K562 (cell line): ENCODE measurements around the gene ZNF391. TPM values are rescaled to one million over a fixed set of nuclear protein-coding genes. Genes with fewer than 3 reads are reported as not detected.
"Not testable (repeated sequence)": the region's sequence is repeated elsewhere in the genome, so short reads cannot be mapped to it uniquely, and the experiment has no call there.

Experiments used
- ATAC-seq: fragments of 200-7000 bp; cut with Tn5 transposase; 3 replicates; pipeline ENCODE4 v1.9.1; 2020; ENCODE audit warnings: moderate library complexity
- BruUV-seq: library from RNA; stranded (reverse); fragments of 400-500 nt; replicated peaks from 2 replicates; lab custom pipeline; 2021; lab: Mats Ljungman, UMichigan
- CTCF ChIA-PET: fragments of 300-600 bp; formaldehyde crosslinking; extraction: SDS; loops from one replicate; lab custom pipeline; 2021; ENCODE audit warnings: low intra/inter-chr PET ratio; lab: Yijun Ruan, JAX
- POLR2A ChIA-PET: fragments of 300-600, 350-650 bp; sonication (Branson Sonifier 250); formaldehyde crosslinking; extraction: SDS; loops from one replicate; lab custom pipeline; 2021; ENCODE audit warnings: antibody characterized with exemption, inconsistent platforms; lab: Yijun Ruan, JAX
- DNase-seq, 4 experiments: peaks; one replicate each; pipeline versions ENCODE4 v3.0.0 to v3.0.0-alpha.2; 2011 to 2018; ENCODE audit warnings: low spot score in 3 of 4, mixed read lengths in 3 of 4; ENCODE audit errors: extremely low read depth in 1 of 4
- FAIRE-seq: peaks from 2 replicates; lab custom pipeline; 2011; peaks lifted over from hg19 to GRCh38; lab: Jason Lieb, UNC
- H2AFZ ChIP-seq: 2 replicates; pipeline ENCODE4 v1.6.0; 2011; ENCODE audit warnings: low read depth, low read length, control low read depth, inconsistent platforms
- H3K27ac ChIP-seq: fragments of 200-600 bp; 3 replicates; pipeline ENCODE4 v1.8.0; 2011; ENCODE audit warnings: low read depth, mild to moderate bottlenecking, control low read depth, inconsistent platforms, low read length, moderate library complexity, mixed read lengths; ENCODE audit errors: extremely low read depth
- H3K27me3 ChIP-seq, 2 experiments: fragments of 300-600 bp in 1 of 2; 2 replicates in 1 of 2; 3 replicates in 1 of 2; pipeline versions ENCODE4 v1.6.0 to v1.8.0; 2011; ENCODE audit warnings: inconsistent platforms in 2 of 2, low read length in 2 of 2, mild to moderate bottlenecking in 1 of 2, mixed read lengths in 1 of 2, moderate library complexity in 1 of 2; ENCODE audit not compliant: control insufficient read depth in 2 of 2, insufficient read depth in 2 of 2
- H3K36me3 ChIP-seq: fragments of 300-600 bp; 3 replicates; pipeline ENCODE4 v1.8.0; 2011; ENCODE audit warnings: mild to moderate bottlenecking, low read length, inconsistent platforms; ENCODE audit not compliant: control insufficient read depth, insufficient read depth
- H3K4me1 ChIP-seq, 2 experiments: fragments of 200-600 bp in 1 of 2; replicated peaks in 1 of 2; 2 replicates in 1 of 2; 3 replicates in 1 of 2; pipeline versions ENCODE4 v1.5.1 to v1.8.0; 2011; ENCODE audit warnings: inconsistent platforms in 2 of 2, low read length in 2 of 2, mild to moderate bottlenecking in 1 of 2, mixed read lengths in 1 of 2, moderate library complexity in 1 of 2; ENCODE audit not compliant: control insufficient read depth in 2 of 2, insufficient read depth in 2 of 2
- H3K4me2 ChIP-seq: 2 replicates; pipeline ENCODE4 v1.6.1; 2011; ENCODE audit warnings: low read length, control low read depth, inconsistent platforms, mixed read lengths; ENCODE audit not compliant: insufficient read depth
- H3K4me3 ChIP-seq: fragments of 200-600 bp; sonication (generic), shearing (Covaris generic); 2 replicates; pipeline ENCODE4 v1.5.1; 2016; ENCODE audit warnings: control low read depth, inconsistent platforms
- H3K79me2 ChIP-seq: fragments of 200-600 bp; 3 replicates; pipeline ENCODE4 v1.8.0; 2011; ENCODE audit warnings: low read length, inconsistent platforms; ENCODE audit not compliant: control insufficient read depth, insufficient read depth
- H3K9ac ChIP-seq, 2 experiments: 2 replicates each; pipeline versions ENCODE4 v1.6.0 to v1.6.1; 2011; ENCODE audit warnings: low read depth in 2 of 2, low read length in 2 of 2, control low read depth in 1 of 2, inconsistent platforms in 1 of 2, mild to moderate bottlenecking in 1 of 2, mixed read lengths in 1 of 2; ENCODE audit not compliant: insufficient read depth in 1 of 2
- H3K9me1 ChIP-seq: one replicate; pipeline ENCODE4 v1.6.0; 2011; ENCODE audit warnings: inconsistent platforms, mild to moderate bottlenecking, low read length, moderate library complexity; ENCODE audit not compliant: control insufficient read depth, insufficient read depth
- H3K9me3 ChIP-seq: replicated peaks from 2 replicates; pipeline ENCODE4 v1.5.1; 2011; ENCODE audit warnings: low read depth, low read length, inconsistent platforms; ENCODE audit not compliant: control insufficient read depth, insufficient read depth
- H4K20me1 ChIP-seq: replicated peaks from 2 replicates; pipeline ENCODE4 v1.6.1; 2011; ENCODE audit warnings: low read length, inconsistent platforms, mixed read lengths; ENCODE audit not compliant: control insufficient read depth, insufficient read depth
- CBFA2T2 ChIP-seq: fragments of 450-650 bp; conservative IDR thresholded peaks from 2 replicates; pipeline ENCODE4 v1.6.1; 2017; ENCODE audit warnings: mild to moderate bottlenecking
- TAF1 ChIP-seq: IDR thresholded peaks from 2 replicates; pipeline ENCODE4 v1.6.1; 2011; ENCODE audit warnings: mild to moderate bottlenecking, low read length, moderate library complexity; ENCODE audit not compliant: insufficient read depth, control insufficient read depth, severe bottlenecking; ENCODE audit errors: extremely low read depth
- WGBS: fragments of 100-300 bp; shearing (Covaris generic); methylation state at CpG from one replicate; pipeline ENCODE4 v1.1.6; 2016; ENCODE audit warnings: low coverage, mixed read lengths; ENCODE audit not compliant: insufficient coverage; ENCODE audit errors: missing lambda C conversion rate; 5-methylcytosine and 5-hydroxymethylcytosine counted together
- in situ Hi-C: fragments of 300-500 bp; cut with MboI; formaldehyde crosslinking; loops from 4 replicates; pipeline ENCODE4 v1.15.0; 2018; ENCODE audit warnings: inconsistent platforms, mixed read lengths
- intact Hi-C: fragments of 100-400 bp; cut with micrococcal nuclease; formaldehyde crosslinking; loops from 2 replicates; pipeline ENCODE4 v1.14.2; 2022
- polyA plus RNA-seq, 8 experiments: library from polyadenylated mRNA; depleted of rRNA in 4 of 8; stranded (reverse) in 5 of 8; unstranded in 3 of 8; fragments of >200 nt; fragmentation: Nextera tagmentation in 2 of 8; fragmentation: Illumina TruSeq in 1 of 8; extraction: Ambion mirVana in 2 of 8; extraction: Trizol in 1 of 8; gene quantifications; 2 replicates each; pipeline versions ENCODE4 v1.2.1 to v1.2.3, GENCODE V29; 2011 to 2014; ENCODE audit warnings: inconsistent platforms in 1 of 8, missing spikeins in 1 of 8
- total RNA-seq, 7 experiments: library from RNA; depleted of rRNA in 6 of 7; stranded (reverse); fragments of >200 nt in 6 of 7; fragmentation: Illumina TruSeq in 2 of 7; extraction: Trizol in 2 of 7; gene quantifications; 2 replicates each; pipeline versions ENCODE4 v1.2.1 to v1.2.3, GENCODE V29; 2011 to 2021; ENCODE audit warnings: low replicate concordance in 1 of 7
- TF ChIP-seq, protein P1 (sequence below), 2 experiments: fragments of 450-650 bp; IDR thresholded peaks; 2 replicates each; pipeline ENCODE4 v1.6.1; 2016; ENCODE audit warnings: mild to moderate bottlenecking in 2 of 2, borderline replicate concordance in 1 of 2, low read depth in 1 of 2, moderate library complexity in 1 of 2

The ZNF391 gene
- total and polyA plus RNA-seq, 9 of the 15 experiments (the other 6 are each of a cell fraction or from before 2014, with no cell fraction given): 2.3 to 10.1 (median 5.8) TPM

DNA sequence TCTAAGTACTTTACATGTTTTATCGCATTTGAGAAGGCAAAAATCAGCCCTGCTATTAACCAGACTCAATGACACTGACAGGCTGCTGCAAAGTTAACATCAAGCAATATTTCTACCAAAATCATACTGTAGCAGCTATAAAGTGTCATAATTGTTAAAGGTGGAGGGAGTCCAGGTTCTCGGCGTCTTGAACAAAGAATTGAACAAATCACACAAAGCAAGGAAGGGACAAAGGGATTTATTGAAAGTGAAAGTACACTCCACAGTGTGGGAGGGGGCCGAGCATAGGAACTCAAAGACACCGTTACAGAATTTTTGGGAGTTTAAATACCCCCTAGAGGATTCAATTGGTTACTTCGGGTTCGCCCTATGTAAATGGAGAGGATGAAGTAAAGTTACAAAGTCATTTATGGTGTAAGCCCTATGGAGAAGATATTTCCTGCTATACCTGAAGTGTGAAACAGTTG is 12.9 kb upstream of the ZNF391 start (continued):
- TF ChIP-seq, protein P1, sequence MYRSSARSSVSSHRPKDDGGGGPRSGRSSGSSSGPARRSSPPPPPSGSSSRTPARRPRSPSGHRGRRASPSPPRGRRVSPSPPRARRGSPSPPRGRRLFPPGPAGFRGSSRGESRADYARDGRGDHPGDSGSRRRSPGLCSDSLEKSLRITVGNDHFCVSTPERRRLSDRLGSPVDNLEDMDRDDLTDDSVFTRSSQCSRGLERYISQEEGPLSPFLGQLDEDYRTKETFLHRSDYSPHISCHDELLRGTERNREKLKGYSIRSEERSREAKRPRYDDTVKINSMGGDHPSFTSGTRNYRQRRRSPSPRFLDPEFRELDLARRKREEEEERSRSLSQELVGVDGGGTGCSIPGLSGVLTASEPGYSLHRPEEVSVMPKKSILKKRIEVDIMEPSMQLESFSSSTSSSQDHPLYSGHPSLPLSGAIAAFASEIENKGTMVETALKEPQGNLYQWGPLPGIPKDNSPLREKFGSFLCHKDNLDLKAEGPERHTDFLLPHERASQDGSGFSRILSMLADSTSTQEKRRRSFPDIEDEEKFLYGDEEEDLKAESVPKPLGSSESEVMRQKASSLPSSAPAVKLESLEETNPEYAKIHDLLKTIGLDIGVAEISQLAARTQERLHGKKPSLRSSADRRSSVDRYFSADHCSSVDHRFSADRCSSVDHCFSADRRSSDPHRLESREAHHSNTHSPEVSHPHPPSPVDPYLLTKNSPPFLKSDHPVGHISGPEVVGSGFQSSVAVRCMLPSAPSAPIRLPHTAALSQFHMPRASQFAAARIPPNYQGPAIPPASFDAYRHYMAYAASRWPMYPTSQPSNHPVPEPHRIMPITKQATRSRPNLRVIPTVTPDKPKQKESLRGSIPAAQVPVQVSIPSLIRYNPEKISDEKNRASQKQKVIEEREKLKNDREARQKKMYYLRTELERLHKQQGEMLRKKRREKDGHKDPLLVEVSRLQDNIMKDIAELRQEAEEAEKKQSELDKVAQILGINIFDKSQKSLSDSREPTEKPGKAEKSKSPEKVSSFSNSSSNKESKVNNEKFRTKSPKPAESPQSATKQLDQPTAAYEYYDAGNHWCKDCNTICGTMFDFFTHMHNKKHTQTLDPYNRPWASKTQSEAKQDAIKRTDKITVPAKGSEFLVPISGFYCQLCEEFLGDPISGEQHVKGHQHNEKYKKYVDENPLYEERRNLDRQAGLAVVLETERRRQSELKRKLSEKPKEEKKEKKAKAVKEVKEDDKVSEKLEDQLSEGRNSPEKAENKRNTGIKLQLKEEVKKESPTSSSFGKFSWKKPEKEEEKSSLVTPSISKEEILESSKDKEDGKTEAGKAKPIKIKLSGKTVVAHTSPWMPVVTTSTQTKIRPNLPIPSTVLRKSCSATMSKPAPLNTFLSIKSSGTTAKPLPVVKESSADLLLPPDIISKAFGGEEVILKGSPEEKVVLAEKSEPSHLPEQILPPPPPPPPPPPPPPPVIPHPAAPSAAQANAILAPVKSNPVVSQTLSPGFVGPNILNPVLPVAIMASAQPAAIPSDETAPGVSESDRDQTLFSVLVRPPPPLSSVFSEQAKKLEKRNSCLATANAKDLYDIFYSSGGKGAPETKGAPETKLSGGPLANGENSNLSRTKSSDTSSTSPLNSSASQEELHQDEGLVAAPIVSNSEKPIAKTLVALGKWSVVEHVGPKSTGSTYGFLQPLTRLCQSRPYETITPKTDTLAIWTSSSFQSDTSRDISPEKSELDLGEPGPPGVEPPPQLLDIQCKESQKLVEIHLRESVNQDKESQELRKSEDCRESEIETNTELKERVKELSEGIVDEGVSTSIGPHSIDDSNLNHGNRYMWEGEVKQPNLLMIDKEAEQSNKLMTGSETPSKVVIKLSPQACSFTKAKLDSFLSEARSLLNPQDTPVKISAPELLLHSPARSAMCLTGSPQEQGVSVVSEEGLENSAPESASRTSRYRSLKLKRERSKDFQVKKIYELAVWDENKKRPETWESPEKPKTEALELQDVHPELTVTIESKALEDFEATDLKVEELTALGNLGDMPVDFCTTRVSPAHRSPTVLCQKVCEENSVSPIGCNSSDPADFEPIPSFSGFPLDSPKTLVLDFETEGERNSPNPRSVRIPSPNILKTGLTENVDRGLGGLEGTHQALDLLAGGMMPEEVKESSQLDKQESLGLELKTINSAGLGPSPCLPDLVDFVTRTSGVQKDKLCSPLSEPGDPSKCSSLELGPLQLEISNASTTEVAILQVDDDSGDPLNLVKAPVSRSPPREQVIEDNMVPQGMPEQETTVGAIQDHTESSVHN (IDR thresholded peaks at IDR 0.05; ENCODE audit: borderline replicate concordance in 1 of 2, low read depth in 1 of 2): peak in 1 of 2 experiments; percentile 73; a peak in 1 of 4 replicates
- TF ChIP-seq CBFA2T2 (no peak), TAF1 (no peak)
- TF ChIP-seq, all 486 proteins: peak for 34

DNA sequence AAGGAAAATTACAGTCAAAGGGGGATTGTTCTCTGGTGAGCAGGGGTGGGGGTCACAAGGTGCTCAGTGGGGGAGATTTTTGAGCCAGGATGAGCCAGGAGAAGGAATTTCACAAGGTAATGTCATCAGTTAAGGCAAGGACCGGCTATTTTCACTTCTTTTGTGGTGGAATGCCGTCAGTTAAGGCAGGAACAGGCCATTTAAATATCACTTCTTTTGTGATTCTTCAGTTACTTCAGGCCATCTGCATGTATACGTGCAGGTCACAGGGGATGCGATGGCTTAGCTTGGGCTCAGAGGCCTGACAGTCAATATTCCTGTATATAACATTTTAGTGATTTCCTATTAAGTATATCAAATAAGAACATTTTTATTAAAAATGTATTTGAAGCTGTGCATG is 10.2 kb upstream of the ZNF391 start:
- H3K4me3 ChIP-seq, ATAC-seq, H3K9ac ChIP-seq, H3K27ac ChIP-seq, H3K4me1 ChIP-seq, H4K20me1 ChIP-seq, H3K9me1 ChIP-seq, H3K36me3 ChIP-seq, H2AFZ ChIP-seq, in situ Hi-C loops, H3K4me2 ChIP-seq, H3K79me2 ChIP-seq, H3K27me3 ChIP-seq, CTCF ChIA-PET, BruUV-seq, DNase-seq, FAIRE-seq, H3K9me3 ChIP-seq: not testable (repeated sequence)
- POLR2A ChIA-PET: interaction anchor here (0.6 to 0.9 kb wide), 2 partner anchors 41 to 84 kb away, joined by 3 read pairs; no protein-coding TSS in a partner anchor
- WGBS: 60% methylated on average over 4 of the region's 4 CpGs
- intact Hi-C loops: loop anchor here (5.0 kb wide), 2 partner anchors 81 to 141 kb away; no protein-coding TSS in a partner anchor

DNA sequence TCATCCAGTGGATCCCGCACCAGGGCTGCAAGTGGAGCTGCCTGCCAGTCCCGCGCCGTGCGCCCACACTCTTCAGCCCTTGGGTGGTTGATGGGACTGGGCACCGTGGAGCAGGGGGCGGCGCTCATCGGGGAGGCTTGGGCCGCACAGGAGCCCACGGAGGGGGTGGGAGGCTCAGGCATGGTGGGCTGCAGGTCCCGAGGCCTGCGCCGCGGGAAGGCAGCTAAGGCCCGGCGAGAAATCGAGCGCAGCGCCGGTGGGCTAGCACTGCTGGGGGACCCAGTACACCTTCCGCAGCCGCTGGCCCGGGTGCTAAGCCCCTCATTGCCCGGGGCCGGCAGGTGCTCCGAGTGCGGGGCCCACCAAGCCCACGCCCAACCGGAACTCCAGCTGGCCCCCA is 7.6 kb upstream of the ZNF391 start:
- H2AFZ ChIP-seq, H3K27ac ChIP-seq, in situ Hi-C loops, H3K9me1 ChIP-seq, H3K4me3 ChIP-seq, H3K9ac ChIP-seq, H3K36me3 ChIP-seq, BruUV-seq, H3K4me1 ChIP-seq, intact Hi-C loops, H4K20me1 ChIP-seq, H3K9me3 ChIP-seq, CTCF ChIA-PET, ATAC-seq, H3K79me2 ChIP-seq, FAIRE-seq, H3K27me3 ChIP-seq, H3K4me2 ChIP-seq, DNase-seq: not testable (repeated sequence)
- POLR2A ChIA-PET: interaction anchor here (0.7 kb wide), 1 partner anchor 291 kb away, joined by 3 read pairs; no protein-coding TSS in a partner anchor
- WGBS: 90% methylated on average over 21 of the region's 30 CpGs
